T-helper 17 cell (primary cell): ENCODE measurements around the gene OS9. TPM values are rescaled to one million over a fixed set of nuclear protein-coding genes. Genes with fewer than 3 reads are reported as not detected.

ENCODE experiments used
- ATAC-seq: fragments of 150-1000 bp; cut with Tn5 transposase; 2 replicates; pipeline ENCODE4 v1.10.0; 2021; ENCODE audit warnings: mild to moderate bottlenecking, moderate library complexity
- DNase-seq, 3 donors: peaks; one replicate each; pipeline versions ENCODE4 v3.0.0 to v3.0.0-alpha.2; 2020 to 2021
- H3K9me3 ChIP-seq: one replicate; pipeline ENCODE4 v1.7.0; 2013; ENCODE audit warnings: low read length, mild to moderate bottlenecking; ENCODE audit not compliant: control insufficient read depth, poor library complexity, severe bottlenecking
- H3K27ac Mint-ChIP-seq: one replicate; pipeline ENCODE4 v1.8.0; 2022; ENCODE audit warnings: mild to moderate bottlenecking, moderate library complexity, mixed read lengths
- H3K27me3 Mint-ChIP-seq: one replicate; pipeline ENCODE4 v1.8.0; 2022; ENCODE audit warnings: mixed read lengths
- H3K36me3 Mint-ChIP-seq: one replicate; pipeline ENCODE4 v1.8.0; 2022; ENCODE audit warnings: low read depth, mixed read lengths
- H3K4me1 Mint-ChIP-seq: one replicate; pipeline ENCODE4 v1.8.0; 2022; ENCODE audit warnings: mild to moderate bottlenecking, mixed read lengths
- H3K4me3 Mint-ChIP-seq: one replicate; pipeline ENCODE4 v1.8.0; 2022; ENCODE audit warnings: mild to moderate bottlenecking, moderate library complexity, mixed read lengths
- total RNA-seq, 4 donors: library from RNA in 2 of 4; stranded (reverse) in 2 of 4; gene quantifications; one replicate each; pipeline ENCODE4 v1.2.3 and lab custom pipeline; 2022 to 2026

OS9 gene
- total RNA-seq, 2 donors from 2014 or later = 138 to 142 TPM

DNA sequence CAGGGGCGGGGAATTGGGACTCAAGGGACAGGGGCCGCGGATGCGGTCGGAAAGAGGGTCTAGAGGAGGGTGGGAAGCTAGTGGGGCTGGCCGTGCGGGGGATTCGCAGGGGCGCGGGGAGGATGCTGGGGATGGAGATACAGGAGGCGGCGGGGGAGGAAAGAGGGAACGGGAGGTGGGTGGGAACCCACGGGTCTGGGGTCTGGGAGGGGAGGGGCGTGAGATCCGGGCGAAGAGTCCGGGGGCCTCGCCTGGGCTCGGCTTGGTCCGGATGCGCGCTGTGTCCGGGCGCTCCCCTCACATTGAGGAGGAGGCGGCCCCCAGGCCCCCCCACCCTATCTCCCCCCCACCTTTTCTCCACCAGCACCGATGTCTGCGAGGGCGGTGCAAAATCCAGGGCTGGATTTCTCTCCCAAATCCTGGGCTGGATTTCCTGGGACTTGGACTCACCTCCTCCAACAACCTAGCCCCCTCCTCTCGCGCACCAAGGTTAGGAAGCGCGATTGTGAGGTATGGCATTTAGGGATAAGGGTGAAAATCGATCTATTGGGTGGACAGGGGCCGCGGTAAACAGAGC is 44.8 kb downstream of the OS9 start, which contains the start of gene AGAP2:
Gene AGAP2, minus strand, starts transcription at position 82 of the 577 bp plus-strand sequence. CDS start 496 bp downstream, outside the sequence.
- peak within 1 kb of the TSS; percentile 96 for H3K27ac Mint-ChIP-seq
- H3K9me3 ChIP-seq = no peaks in the 10 kb centered on the region
- no peak for ATAC-seq
- peaks cover 46% of the 10 kb centered on the region for H3K4me1 Mint-ChIP-seq
- no peaks in the 10 kb centered on the region for H3K27me3 Mint-ChIP-seq
- H3K36me3 Mint-ChIP-seq = peaks cover 9% of the 10 kb centered on the region
- H3K4me3 Mint-ChIP-seq = peak within 1 kb of the TSS; percentile 86
- no peak for DNase-seq

DNA sequence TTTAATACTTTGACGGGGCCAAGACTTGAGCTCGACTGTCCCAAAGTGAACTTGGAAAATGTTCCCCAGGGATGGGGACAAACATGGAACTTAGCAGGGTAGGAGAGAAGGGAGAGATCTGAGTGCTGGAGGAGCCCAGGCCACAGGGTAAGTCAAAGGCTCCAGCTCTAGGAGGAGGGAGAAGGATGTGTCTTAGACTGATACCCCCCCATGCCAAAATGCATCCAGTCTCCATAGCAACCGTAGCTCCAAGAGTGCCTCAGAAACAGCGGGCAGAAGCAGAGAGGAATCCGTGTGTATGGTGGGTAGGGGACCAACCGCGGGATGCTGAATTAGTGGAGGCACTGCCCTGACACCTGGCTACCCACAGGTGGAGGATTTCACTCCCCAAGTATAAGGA is 45.5 kb downstream of the OS9 start:
- peaks cover 49% of the 10 kb centered on the region for H3K4me1 Mint-ChIP-seq
- no peaks in the 10 kb centered on the region for H3K9me3 ChIP-seq
- H3K27me3 Mint-ChIP-seq = no peaks in the 10 kb centered on the region
- H3K36me3 Mint-ChIP-seq = peaks cover 7% of the 10 kb centered on the region
- peak overlapping the region; percentile 96 for H3K27ac Mint-ChIP-seq
- no peak for DNase-seq
- no peak for ATAC-seq
- H3K4me3 Mint-ChIP-seq = peak overlapping the region; percentile 86

DNA sequence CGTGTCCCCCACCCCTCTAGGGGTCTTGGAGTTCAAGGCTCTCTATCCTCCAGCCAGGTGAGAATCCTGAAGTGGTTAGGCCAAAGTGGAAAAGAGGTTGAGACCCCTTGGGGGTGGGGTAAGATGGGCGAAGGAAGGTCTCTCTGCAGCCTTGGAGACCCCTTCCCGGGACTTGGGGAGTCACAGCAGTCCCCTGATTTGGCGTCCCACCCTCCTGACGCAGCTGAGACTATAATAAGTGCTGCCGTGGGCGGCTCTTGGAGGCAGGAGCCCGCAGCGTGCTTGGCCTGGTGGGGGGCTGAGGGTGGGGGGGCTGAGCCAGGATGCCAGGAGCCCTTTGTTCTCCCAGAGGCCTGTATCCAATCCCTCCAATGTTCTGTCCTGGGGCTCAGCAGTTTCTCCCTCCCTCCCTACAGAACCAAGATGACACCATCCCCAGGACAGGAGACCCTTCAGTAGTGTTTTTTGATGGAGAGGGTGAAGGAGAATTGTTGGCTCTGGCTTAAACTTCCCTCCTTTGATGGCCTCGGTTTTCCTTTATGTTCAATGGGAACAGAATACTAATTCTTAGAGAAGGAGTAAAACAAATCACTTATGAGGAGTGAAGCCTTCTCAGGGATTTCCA is 46.1 kb downstream of the OS9 start:
- Mint-ChIP-seq H3K4me3 (peak overlapping the region; percentile 86), H3K27ac (peak overlapping the region; percentile 96), H3K27me3 (no peaks in the 10 kb centered on the region), H3K4me1 (peaks cover 49% of the 10 kb centered on the region), H3K36me3 (peaks cover under 1% of the 10 kb centered on the region)
- H3K9me3 ChIP-seq = no peaks in the 10 kb centered on the region
- ATAC-seq = no peak
- DNase-seq = no peak

DNA sequence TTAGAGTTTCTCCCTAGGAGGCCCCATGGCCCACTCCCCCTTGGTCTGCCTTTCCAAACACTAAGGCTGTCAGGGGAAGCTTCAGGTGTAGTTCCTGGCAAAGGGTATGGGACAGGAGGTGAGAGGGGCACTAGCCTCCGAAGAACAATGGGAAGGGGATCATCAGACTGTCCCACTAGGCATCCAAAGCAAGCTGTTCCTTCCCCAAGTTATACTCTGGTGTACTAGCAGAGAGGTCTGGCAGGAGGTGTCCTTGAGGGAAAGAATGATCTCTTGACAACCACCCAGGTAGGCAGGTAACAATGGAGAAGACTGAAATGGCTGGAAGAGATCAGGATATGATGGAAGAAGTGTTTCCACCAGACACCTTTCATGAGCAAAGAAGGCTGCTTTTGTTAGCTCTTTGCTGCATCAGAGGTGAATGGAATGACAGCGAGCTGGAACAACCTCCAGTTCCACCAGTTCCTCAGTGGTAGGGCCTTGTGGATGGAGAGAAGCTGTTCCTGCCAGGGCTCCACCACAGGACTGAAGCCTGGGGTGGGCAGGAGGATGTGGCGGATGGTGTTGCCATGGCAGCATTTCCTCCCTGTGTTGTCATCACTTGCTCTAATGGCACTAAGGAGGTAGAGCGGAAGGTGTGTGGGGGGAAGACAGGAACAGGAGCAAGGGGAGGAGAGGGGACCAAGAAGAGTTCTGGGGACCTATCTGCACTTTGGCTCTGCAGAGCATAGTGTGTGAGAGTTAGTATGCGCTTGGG is 46.9 kb downstream of the OS9 start:
- Mint-ChIP-seq H3K36me3 (no peaks in the 10 kb centered on the region), H3K4me1 (peaks cover 53% of the 10 kb centered on the region), H3K4me3 (peak overlapping the region; percentile 98), H3K27me3 (no peaks in the 10 kb centered on the region), H3K27ac (peak overlapping the region; percentile 96)
- DNase-seq = peak; percentile 52 to 72 (median 61)
- H3K9me3 ChIP-seq = no peaks in the 10 kb centered on the region
- ATAC-seq = peak; percentile 70

DNA sequence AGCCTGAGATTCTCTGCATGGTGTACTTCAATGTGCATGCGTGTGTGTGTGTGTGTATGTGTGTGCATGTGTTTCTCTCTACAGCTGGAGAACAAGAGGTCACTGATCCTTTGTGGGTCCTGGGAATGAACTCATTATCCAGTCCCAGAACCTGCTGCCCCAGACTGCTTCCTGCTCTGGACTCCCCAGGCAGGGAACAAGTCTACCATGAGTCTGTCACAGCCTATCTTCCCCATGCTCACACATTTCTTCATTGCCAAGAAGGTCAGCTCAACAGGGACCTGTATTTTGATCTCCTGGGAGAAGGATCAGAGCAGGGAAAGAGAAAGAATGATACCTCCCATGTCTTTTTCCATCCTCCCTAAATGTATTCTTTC is 47.5 kb downstream of the OS9 start:
- no peaks in the 10 kb centered on the region for H3K27me3 Mint-ChIP-seq
- no peaks in the 10 kb centered on the region for H3K9me3 ChIP-seq
- DNase-seq = no peak
- H3K36me3 Mint-ChIP-seq = no peaks in the 10 kb centered on the region
- H3K4me3 Mint-ChIP-seq = peak overlapping the region; percentile 98
- H3K27ac Mint-ChIP-seq = peak overlapping the region; percentile 96
- H3K4me1 Mint-ChIP-seq = peaks cover 57% of the 10 kb centered on the region
- ATAC-seq = no peak

- peak; percentile 68 for ATAC-seq
- Mint-ChIP-seq H3K27me3 (no peaks in the 10 kb centered on the region), H3K36me3 (no peaks in the 10 kb centered on the region), H3K4me3 (peak overlapping the region; percentile 98), H3K4me1 (peaks cover 54% of the 10 kb centered on the region), H3K27ac (peak overlapping the region; percentile 96)
- H3K9me3 ChIP-seq = no peaks in the 10 kb centered on the region
- peak; percentile 61 to 73 (median 66) for DNase-seq
These were observed 48.2 kb downstream of the OS9 start for GRCh38 chr12:57741844-57742738.

GRCh38 chr12:57743769-57744168 is 49.8 kb downstream of the OS9 start:
- no peaks in the 10 kb centered on the region for H3K36me3 Mint-ChIP-seq
- peaks cover 54% of the 10 kb centered on the region for H3K4me1 Mint-ChIP-seq
- H3K27ac Mint-ChIP-seq = peak overlapping the region; percentile 99
- DNase-seq (no peak), ATAC-seq (no peak)
- peak overlapping the region; percentile 97 for H3K4me3 Mint-ChIP-seq
- H3K9me3 ChIP-seq = no peaks in the 10 kb centered on the region
- no peaks in the 10 kb centered on the region for H3K27me3 Mint-ChIP-seq

DNA sequence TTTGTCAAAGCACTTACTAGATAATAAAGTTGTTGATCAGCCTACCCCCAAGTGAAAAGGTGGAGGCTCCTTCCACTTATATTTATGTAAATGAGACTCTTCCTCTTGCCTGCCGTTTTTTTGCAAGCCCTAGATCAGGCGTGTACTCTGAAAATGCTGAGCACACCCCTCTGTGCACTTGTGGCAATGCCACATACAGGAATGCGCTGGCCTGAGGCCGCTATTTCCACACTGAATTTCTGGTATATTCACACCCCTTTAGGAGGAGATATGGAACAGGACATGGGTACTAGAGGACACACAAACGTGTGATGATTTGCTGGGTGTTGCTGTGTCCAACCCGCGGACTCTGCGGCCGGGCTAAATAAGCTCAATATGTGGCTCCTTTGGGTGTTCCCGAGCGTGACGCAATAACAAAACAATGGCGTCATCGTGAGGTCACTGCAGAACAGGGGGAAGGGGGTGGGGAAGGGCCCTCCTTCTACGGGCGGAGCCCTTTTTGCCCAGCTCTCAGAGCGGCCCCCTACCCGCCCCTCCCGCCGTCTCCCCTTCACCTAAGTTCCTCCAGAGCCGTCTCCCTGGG is 50.4 kb downstream of the OS9 start:
- Mint-ChIP-seq H3K4me3 (peak overlapping the region; percentile 97), H3K4me1 (peaks cover 51% of the 10 kb centered on the region), H3K36me3 (no peaks in the 10 kb centered on the region), H3K27ac (peak overlapping the region; percentile 99), H3K27me3 (no peaks in the 10 kb centered on the region)
- ATAC-seq (peak; percentile 38), DNase-seq (peak; percentile 32 to 50 (median 50))
- no peaks in the 10 kb centered on the region for H3K9me3 ChIP-seq

GRCh38 chr12:57744777-57745484 is 51.0 kb downstream of the OS9 start, which contains the start of gene TSPAN31:
TSPAN31 (plus strand) TSS chr12:57745039; CDS start chr12:57745155, 116 bp downstream.
- peak; percentile 82 to 86 (median 84) for DNase-seq
- peak within 1 kb of the TSS; percentile 97 for H3K4me3 Mint-ChIP-seq
- no peaks in the 10 kb centered on the region for H3K27me3 Mint-ChIP-seq
- H3K27ac Mint-ChIP-seq = peak within 1 kb of the TSS; percentile 99
- peaks cover 46% of the 10 kb centered on the region for H3K4me1 Mint-ChIP-seq
- peak; percentile 84 for ATAC-seq
- no peaks in the 10 kb centered on the region for H3K36me3 Mint-ChIP-seq
- H3K9me3 ChIP-seq = no peaks in the 10 kb centered on the region

DNA sequence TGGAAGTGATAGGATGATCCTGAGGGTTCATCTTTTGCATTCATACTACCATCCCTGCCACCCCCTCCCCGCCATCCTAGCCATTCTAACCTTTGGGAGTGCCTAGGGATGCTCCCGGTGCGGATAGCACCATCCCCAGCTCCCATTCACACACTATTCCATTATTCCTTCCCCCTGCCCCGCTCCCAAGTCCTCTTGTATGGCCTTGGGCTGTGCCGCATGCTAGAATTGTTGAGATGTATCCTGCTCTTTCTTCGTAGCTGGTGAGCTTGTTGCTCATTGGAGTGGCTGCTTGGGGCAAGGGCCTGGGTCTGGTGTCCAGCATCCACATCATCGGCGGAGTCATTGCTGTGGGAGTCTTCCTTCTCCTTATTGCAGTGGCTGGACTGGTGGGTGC is 51.6 kb downstream of the OS9 start:
- no peaks in the 10 kb centered on the region for H3K36me3 Mint-ChIP-seq
- peaks cover 46% of the 10 kb centered on the region for H3K4me1 Mint-ChIP-seq
- peak overlapping the region; percentile 97 for H3K4me3 Mint-ChIP-seq
- ATAC-seq = no peak
- H3K27ac Mint-ChIP-seq = peak overlapping the region; percentile 99
- no peaks in the 10 kb centered on the region for H3K9me3 ChIP-seq
- H3K27me3 Mint-ChIP-seq = no peaks in the 10 kb centered on the region
- DNase-seq = no peak

- DNase-seq = no peak
- Mint-ChIP-seq H3K36me3 (no peaks in the 10 kb centered on the region), H3K27ac (peak overlapping the region; percentile 99), H3K4me3 (peak overlapping the region; percentile 97), H3K4me1 (peaks cover 43% of the 10 kb centered on the region), H3K27me3 (no peaks in the 10 kb centered on the region)
- no peak for ATAC-seq
- no peaks in the 10 kb centered on the region for H3K9me3 ChIP-seq
These were observed 52.1 kb downstream of the OS9 start for GRCh38 chr12:57746025-57746424.

GRCh38 chr12:57749061-57749460 is 55.1 kb downstream of the OS9 start:
- ATAC-seq (no peak), DNase-seq (no peak)
- Mint-ChIP-seq H3K36me3 (no peaks in the 10 kb centered on the region), H3K4me1 (peaks cover 57% of the 10 kb centered on the region), H3K27me3 (no peaks in the 10 kb centered on the region), H3K27ac (no peak overlapping the region), H3K4me3 (no peak overlapping the region)
- no peaks in the 10 kb centered on the region for H3K9me3 ChIP-seq
